ENCODE data around the gene TCF7L2.

- TF ChIP-seq POLR2A (IDR thresholded peaks at IDR 0.05) (no peak), CTCF (IDR thresholded peaks at IDR 0.05) (no peak), EP300 (IDR thresholded peaks at IDR 0.05) (no peak)
Measured at GRCh38 chr10:113041841-113042750, 92.0 kb downstream of the TCF7L2 start.

All from ovary (tissue), 3 donors.